COLO668 (cell line): ENCODE results near the gene KLHL8.
A peak's percentile ranks its signal among the peaks of the same experiment; 100 is the strongest.
"Not testable (repeated sequence)": the region's sequence is repeated elsewhere in the genome, so short reads cannot be mapped to it uniquely, and the experiment has no call there.

Experiments
- DNase-seq: peaks from one replicate; lab custom pipeline; 2025; ENCODE audit not compliant: unreplicated experiment; lab: John Stamatoyannopoulos, UW

The KLHL8 gene

GRCh38 chr4:87228262-87228860 lies 7.9 kb upstream of the KLHL8 start:
- DNase-seq: no peak

DNA sequence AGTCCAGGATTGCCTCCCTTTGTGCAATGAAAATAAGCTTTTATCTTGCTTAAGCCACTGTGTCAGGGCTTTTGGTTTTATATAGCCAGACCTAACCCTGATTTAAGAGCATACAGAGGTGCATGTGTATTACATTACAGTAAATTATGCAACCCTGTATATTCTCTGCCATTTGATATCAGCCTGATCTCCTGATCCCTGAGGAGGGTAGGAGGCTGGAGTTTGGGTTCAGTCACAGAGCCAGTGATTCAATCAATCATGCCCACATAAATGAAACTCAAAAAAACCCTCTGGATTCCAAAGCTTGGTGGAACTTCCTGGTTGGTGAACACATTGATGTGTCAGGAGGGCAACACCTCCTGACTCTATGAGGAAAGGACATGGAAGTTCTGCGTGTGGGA lies 7.3 kb upstream of the KLHL8 start:
- DNase-seq: no peak

- DNase-seq: no peak
Observed at GRCh38 chr4:87225936-87226335, 5.5 kb upstream of the KLHL8 start.

DNA sequence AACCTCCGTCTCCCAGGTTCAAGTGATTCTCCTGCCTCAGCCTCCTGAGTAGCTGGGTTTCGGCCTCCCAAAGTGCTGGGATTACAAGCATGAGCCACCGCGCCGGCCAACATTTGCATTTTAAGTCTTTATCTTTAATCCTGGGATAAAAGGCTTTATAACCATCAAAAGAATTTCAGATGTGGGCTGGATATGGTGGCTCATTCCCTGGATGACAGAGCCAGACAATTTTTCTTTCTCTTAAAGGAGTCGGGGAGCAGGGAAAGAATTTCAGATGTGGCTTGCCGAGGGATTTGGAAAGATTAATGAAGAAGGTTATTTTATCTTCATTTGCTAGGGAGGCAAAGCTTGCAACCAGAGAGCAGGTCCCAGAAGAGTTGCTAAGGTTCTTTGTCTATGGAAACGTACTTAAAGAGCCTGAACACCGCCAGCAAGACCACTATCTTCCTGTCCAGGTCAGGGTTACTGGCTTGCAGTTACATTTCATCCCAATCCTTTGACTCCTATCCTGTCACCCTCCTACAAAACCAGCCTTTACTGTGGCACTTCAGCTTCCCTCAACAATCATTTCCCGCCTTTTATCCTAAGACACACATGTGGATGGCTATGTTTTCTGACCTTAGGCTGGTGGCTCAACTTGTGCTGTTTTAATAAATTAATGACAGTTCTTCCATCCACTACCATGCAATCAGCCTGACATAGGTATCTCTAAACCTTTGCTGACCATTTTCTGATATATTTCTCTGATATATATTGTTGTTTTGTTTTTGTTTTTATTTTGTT lies 3.9 kb upstream of the KLHL8 start:
- no peak for DNase-seq

DNA sequence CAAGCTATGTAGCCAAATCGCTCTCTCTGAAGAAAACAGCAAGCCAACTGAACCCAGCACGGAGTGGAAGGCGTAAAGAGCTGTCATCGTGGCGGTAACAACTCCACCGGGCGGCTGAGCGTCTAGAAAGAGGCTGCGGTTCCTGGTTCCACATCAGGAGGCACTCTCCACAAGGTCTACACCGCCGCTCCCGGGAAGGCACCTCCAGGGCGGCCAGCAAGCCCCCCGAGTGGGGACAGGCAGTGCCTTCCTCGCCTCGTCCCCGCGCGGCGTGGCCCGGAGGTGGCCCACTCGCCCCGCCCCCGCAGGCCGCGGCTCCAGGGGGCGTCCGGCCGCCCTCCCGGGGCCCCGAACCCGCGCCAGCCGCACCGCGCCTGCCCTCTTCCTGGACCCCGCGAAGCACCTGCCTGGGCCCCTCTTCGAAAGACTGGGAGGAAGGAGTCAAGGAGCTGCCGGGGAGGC lies 755 bp downstream of the KLHL8 start:
- DNase-seq: peak; percentile 59

DNA sequence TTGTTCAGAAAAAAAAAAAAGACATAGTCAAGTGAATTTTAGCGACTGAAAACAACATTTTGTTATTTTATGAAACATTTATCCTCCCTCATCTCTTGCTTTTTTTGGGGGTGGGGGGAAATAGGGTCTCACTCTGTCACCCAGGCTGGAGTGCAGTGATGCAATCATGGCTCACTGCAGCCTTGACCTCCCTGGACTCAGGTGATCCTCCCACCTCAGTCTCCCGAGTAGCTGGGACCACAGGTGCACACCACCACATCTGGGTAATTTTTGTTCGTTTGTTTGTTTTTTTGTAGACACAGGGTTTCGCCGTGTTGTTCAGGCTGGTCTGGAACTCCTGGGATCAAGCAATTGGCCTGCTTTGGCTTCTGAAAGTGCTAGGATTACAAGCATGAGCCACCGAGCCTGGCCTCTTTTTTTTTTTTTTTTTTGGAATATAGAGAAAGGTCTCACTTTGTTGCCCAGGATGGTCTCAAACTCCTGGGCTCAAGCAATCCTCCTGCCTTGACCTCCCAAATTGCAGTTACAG lies 3.1 kb downstream of the KLHL8 start:
- DNase-seq: not testable (repeated sequence)

DNA sequence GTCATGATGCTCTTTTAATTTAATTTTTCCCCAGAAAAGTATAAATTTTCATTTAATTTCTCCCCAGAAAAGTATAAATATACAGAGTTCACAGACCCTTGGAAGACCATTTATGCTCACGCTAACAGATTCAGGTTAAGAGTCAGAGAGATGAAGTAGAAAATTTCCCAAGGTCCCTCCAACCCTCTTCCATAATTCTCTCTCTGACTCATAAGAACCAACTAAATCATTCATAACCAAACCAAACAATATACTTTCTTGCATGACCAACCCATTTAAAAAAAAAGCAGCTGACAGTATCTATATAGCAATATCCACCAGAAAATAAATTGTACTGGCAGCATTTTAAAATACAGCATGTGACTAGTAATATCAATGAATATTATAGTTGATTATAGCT lies 3.9 kb downstream of the KLHL8 start:
- DNase-seq: no peak

DNA sequence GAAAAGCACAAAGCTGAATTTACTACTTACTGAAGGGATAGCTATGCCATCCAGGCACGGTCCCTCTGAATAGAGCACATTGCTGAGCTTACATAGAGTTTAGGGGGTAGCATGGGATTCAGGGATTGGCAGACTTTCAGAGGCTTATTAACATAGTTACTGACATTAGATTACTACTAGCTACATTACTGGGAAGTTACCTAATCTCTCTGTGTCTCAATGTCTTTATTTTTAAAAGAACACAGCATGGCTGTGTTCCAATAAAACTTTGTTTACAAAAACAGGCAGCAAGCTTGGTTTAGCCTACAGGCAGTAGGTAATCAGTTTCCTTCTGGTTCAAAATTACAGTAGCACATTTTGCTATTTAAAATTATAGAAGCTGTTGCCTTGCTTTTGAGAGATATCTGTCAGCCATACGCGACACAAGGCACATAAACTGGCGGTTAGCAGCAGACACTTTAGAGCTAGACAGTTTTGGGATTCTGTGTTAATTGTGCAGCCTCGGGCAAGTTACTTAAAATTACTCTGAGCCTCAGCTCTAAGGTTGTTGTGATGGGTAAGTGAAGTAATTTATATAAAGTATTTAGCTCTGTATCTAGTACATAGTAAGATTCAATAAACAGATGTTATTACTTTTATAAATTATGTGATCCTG lies 6.9 kb downstream of the KLHL8 start:
- DNase-seq: no peak

- no peak for DNase-seq
Observed at GRCh38 chr4:87211249-87211952, 9.0 kb downstream of the KLHL8 start.

DNA sequence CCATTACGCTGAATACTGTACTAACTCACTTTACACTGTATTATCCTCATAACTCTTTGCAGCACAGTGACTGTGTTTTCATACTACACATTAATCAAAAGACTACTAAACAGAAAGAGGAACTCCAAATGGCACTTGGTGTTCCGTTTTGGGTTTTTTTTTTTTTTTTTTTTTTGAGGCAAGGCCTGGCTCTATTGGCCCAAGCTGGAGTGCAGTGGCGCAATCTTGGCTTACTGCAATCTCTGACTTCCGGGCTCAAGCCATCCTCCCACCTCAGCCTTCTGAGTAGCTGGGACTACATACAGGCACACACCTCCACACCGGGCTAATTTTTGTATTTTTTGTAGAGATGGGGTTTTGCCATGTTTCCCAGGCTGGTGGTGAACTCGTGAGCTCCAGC lies 10.7 kb downstream of the KLHL8 start:
- no peak for DNase-seq

- DNase-seq: no peak
Observed at GRCh38 chr4:87209182-87209581, 11.2 kb downstream of the KLHL8 start.

DNA sequence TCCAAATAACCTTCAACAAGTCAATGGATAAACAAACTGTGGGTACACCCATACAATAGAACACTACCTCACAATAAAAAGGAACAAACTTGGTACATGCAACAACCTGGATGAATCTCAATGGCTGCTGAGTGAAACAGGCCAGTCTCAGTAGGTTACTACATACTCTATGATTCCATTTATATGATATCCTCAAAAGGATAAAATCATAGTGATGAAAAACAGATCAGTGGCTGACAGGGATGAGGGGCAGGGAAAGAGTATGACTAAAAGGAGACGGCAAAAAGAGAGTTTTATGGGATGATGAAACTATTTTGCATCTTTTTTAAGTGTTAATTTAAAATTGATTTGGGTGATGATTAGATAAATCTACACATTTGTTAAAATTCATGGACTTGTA lies 15.9 kb downstream of the KLHL8 start:
- no peak for DNase-seq

- DNase-seq: no peak
Observed at GRCh38 chr4:87196927-87197326, 23.5 kb downstream of the KLHL8 start.

- no peak for DNase-seq
Observed at GRCh38 chr4:87196146-87196545, 24.3 kb downstream of the KLHL8 start.

- no peak for DNase-seq
Observed at GRCh38 chr4:87193958-87194675, 26.3 kb downstream of the KLHL8 start.

DNA sequence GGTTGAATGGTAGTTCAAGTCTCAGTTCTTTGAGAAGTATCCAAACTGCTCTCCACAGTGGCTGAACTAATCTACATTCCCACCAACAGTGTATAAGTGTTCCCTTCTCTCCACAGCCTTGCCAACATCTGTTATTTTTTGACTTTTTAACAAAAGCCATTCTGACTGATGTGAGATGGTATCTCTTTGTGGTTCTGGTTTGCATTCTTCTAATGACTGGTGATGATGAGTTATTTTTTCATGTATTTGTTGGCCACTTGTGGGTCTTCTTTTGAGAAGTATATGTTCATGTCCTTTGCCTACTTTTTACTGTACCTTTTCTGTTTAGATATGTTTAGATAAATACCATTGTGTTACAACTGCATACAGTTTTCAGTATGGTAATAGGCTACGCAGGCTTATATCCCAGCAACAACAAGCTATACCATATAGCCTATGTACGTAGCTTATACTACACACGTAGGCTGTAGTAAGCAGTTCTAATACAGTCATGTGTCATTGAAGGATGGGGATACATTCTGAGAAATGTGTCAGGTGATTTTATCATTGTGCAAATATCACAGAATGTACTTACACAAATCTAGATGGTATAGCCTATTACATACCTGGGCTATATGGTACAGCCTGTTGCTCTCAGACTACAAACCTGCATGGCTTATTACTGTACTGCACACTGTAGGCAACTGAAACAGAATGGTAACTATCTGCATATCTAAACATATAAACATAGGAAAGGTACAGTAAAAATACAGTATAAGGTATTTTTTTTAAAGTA lies 28.1 kb downstream of the KLHL8 start:
- no peak for DNase-seq

DNA sequence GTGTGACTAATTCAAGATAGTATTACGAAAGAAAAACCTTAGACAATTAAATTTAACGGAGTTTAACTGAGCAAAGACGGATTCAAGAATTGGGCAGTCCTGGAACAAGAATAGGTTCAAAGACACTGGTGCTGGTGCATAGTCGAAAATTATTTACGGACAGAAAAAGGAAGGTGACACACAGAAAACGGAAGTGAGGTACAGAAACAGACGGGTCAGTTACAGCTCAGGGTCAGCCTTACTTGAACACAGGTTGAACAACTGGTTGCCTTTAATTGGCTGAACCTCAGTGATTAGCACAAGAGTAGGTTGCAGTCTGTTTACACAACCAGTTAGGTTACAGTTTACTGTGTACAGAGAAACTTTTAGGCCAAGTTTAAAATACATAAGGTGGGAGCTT lies 31.5 kb downstream of the KLHL8 start:
- no peak for DNase-seq

DNA sequence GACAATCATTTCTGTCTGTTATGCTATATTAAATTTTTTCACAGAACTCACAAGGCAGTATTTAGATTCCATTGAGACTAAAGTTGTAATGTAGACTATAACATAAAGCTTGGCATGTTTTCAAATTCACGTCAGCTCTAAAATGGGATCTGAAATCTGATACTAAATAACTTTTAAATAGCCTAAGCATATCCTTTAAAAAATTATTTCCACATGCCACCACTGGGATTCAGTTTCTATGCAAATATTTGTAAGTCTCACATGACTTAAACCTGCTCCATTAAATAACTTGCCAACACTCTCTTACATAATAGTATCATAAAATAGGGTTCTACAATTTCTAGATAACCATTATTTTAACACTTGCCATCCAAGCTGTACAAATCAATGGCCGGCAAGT lies 32.4 kb downstream of the KLHL8 start:
- no peak for DNase-seq

GRCh38 chr4:87185146-87185870 lies 35.1 kb downstream of the KLHL8 start:
- DNase-seq: no peak
